Stimulated activated naive B cell treated with anti-CD40 and anti-IgM and Interleukin-4, amounts not matched to agents 10 μg/mL and 1 μg/mL and 100 μg/mL, for 72 hours (primary cell): ENCODE results near the gene COL4A3.

Experiments
- ATAC-seq, 2 donors: fragments of 150-1000 bp; cut with Tn5 transposase; replicated peaks; 2 replicates each; pipeline ENCODE4 v1.10.0; 2021; ENCODE audit warnings: moderate library complexity in 1 of 2
- DNase-seq: peaks from one replicate; pipeline ENCODE4 v3.0.0; 2021
- H3K27ac Mint-ChIP-seq: one replicate; pipeline ENCODE4 v1.8.0; 2022; ENCODE audit warnings: mild to moderate bottlenecking, mixed read lengths
- H3K27me3 Mint-ChIP-seq, 2 donors: one replicate each; pipeline ENCODE4 v1.8.0; 2022; ENCODE audit warnings: mixed read lengths in 2 of 2
- H3K36me3 Mint-ChIP-seq, 2 donors: one replicate each; pipeline ENCODE4 v1.8.0; 2022; ENCODE audit warnings: mixed read lengths in 2 of 2, mild to moderate bottlenecking in 1 of 2
- H3K4me1 Mint-ChIP-seq, 2 donors: one replicate each; pipeline ENCODE4 v1.8.0; 2022; ENCODE audit warnings: mixed read lengths in 2 of 2, mild to moderate bottlenecking in 1 of 2
- H3K4me3 Mint-ChIP-seq, 2 donors: one replicate each; pipeline ENCODE4 v1.8.0; 2022; ENCODE audit warnings: mild to moderate bottlenecking in 2 of 2, mixed read lengths in 2 of 2, moderate library complexity in 1 of 2
- H3K9me3 Mint-ChIP-seq, 2 donors: one replicate each; pipeline ENCODE4 v1.8.0; 2022; ENCODE audit warnings: mixed read lengths in 2 of 2, mild to moderate bottlenecking in 1 of 2

The COL4A3 gene

DNA sequence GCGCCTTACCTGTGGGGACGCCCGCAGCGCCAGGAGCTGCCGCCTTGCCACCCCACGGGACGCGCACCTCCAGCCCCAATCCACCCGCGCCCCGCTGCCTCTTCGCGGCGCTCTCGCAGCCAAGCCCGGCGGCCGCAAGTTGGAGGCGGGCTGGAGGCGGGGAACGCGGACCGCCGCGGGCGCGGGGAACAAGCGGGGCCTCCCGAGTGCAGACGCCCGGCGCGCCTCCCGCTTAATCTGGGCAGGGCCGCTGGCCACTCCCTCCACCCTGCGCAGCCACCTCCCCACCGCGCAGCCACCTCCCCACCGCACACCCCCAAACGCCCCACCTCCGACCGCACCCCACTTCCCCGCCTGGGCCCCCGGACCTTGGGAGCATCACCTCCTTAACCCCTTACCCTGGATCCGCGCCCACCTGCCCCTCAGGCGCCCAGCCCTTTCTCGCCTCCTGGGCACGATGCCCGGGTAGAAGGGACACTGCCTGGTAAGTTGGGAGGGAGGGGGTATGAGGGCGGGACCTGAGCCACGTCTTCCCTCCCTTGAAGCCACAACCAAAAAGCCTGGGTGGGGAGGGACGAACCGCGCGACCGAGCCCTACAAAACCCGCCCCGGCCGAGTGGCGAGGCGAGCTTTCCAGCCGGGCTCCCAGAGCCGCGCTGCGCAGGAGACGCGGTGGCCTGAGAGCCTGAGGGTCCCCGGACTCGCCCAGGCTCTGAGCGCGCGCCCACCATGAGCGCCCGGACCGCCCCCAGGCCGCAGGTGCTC lies at the start of gene COL4A3, which contains the start of gene COL4A4:
Gene COL4A3, plus strand, starts transcription at position 627 of the 765 bp plus-strand sequence. Its CDS starts 103 bp downstream, at position 730.
Gene COL4A4, minus strand, starts transcription at position 208 of the 765 bp plus-strand sequence. CDS start 16,722 bp downstream, outside the sequence.
- peak; percentile 16 for DNase-seq
- Mint-ChIP-seq H3K36me3 (peaks cover 0 to 1% of the 10 kb centered on the region in 2 donors), H3K27me3 (peaks cover 26 to 58% of the 10 kb centered on the region in 2 donors), H3K4me3 (peak within 1 kb of the TSS; percentile 84 to 86), H3K9me3 (peaks cover 8% of the 10 kb centered on the region in 2 donors), H3K4me1 (peaks cover 12 to 16% of the 10 kb centered on the region in 2 donors), H3K27ac (peak within 1 kb of the TSS; percentile 80)
- ATAC-seq: peak; percentile 67 to 75

GRCh38 chr2:227115761-227116160 lies 48.7 kb upstream of the COL4A3 start:
- H3K27ac Mint-ChIP-seq: no peak overlapping the region
- ATAC-seq: no peak
- H3K9me3 Mint-ChIP-seq: no peaks in the 10 kb centered on the region
- peaks cover 0 to 15% of the 10 kb centered on the region in 2 donors for H3K27me3 Mint-ChIP-seq
- H3K4me1 Mint-ChIP-seq: no peaks in the 10 kb centered on the region
- no peak for DNase-seq
- no peaks in the 10 kb centered on the region for H3K36me3 Mint-ChIP-seq
- H3K4me3 Mint-ChIP-seq: no peak overlapping the region

GRCh38 chr2:227117027-227117426 lies 47.4 kb upstream of the COL4A3 start:
- peaks cover 0 to 15% of the 10 kb centered on the region in 2 donors for H3K27me3 Mint-ChIP-seq
- H3K27ac Mint-ChIP-seq: no peak overlapping the region
- H3K36me3 Mint-ChIP-seq: no peaks in the 10 kb centered on the region
- ATAC-seq: peak in 1 of 2 donors; percentile 72
- no peaks in the 10 kb centered on the region for H3K4me1 Mint-ChIP-seq
- no peak overlapping the region for H3K4me3 Mint-ChIP-seq
- no peak for DNase-seq
- H3K9me3 Mint-ChIP-seq: no peaks in the 10 kb centered on the region

DNA sequence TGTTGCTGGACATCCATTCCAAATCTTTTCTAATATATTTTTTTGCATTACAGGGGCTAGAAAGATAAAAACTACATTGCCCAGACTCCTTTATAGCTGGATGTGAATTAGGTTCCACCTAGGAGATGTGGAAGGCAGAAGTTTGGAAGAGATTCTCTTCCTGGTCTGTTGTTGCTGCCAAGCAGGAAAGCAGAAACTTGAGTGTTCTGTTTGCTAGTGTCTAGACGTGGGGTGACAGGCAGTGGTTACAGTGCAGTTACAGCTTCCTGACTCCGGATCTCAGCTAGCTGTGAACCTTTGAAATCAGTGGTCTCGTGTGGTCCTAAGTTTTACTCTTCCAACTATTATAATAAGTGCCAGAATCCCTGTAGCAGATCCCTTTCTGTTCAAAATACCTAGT lies 46.6 kb upstream of the COL4A3 start:
- Mint-ChIP-seq H3K4me1 (no peaks in the 10 kb centered on the region), H3K27ac (no peak overlapping the region), H3K27me3 (peaks cover 0 to 15% of the 10 kb centered on the region in 2 donors), H3K36me3 (no peaks in the 10 kb centered on the region), H3K9me3 (no peaks in the 10 kb centered on the region), H3K4me3 (no peak overlapping the region)
- no peak for ATAC-seq
- no peak for DNase-seq

GRCh38 chr2:227118353-227118752 lies 46.1 kb upstream of the COL4A3 start:
- Mint-ChIP-seq H3K27ac (no peak overlapping the region), H3K4me1 (no peaks in the 10 kb centered on the region), H3K36me3 (no peaks in the 10 kb centered on the region), H3K27me3 (peaks cover 0 to 15% of the 10 kb centered on the region in 2 donors), H3K9me3 (no peaks in the 10 kb centered on the region), H3K4me3 (no peak overlapping the region)
- DNase-seq: no peak
- ATAC-seq: no peak

GRCh38 chr2:227123697-227124096 lies 40.7 kb upstream of the COL4A3 start:
- no peaks in the 10 kb centered on the region for H3K9me3 Mint-ChIP-seq
- no peak for DNase-seq
- H3K4me3 Mint-ChIP-seq: no peak overlapping the region
- ATAC-seq: no peak
- no peaks in the 10 kb centered on the region for H3K4me1 Mint-ChIP-seq
- H3K27ac Mint-ChIP-seq: no peak overlapping the region
- H3K36me3 Mint-ChIP-seq: no peaks in the 10 kb centered on the region
- peaks cover 10 to 11% of the 10 kb centered on the region in 2 donors for H3K27me3 Mint-ChIP-seq

GRCh38 chr2:227124811-227125210 lies 39.6 kb upstream of the COL4A3 start:
- DNase-seq (no peak), ATAC-seq (no peak)
- no peaks in the 10 kb centered on the region for H3K36me3 Mint-ChIP-seq
- H3K4me3 Mint-ChIP-seq: no peak overlapping the region
- no peak overlapping the region for H3K27ac Mint-ChIP-seq
- no peaks in the 10 kb centered on the region for H3K4me1 Mint-ChIP-seq
- peaks cover 11 to 15% of the 10 kb centered on the region in 2 donors for H3K27me3 Mint-ChIP-seq
- no peaks in the 10 kb centered on the region for H3K9me3 Mint-ChIP-seq

GRCh38 chr2:227125506-227125905 lies 38.9 kb upstream of the COL4A3 start:
- DNase-seq (no peak), ATAC-seq (no peak)
- Mint-ChIP-seq H3K4me1 (no peaks in the 10 kb centered on the region), H3K9me3 (no peaks in the 10 kb centered on the region), H3K4me3 (no peak overlapping the region), H3K36me3 (no peaks in the 10 kb centered on the region), H3K27ac (no peak overlapping the region), H3K27me3 (peaks cover 13 to 18% of the 10 kb centered on the region in 2 donors)

GRCh38 chr2:227127201-227127600 lies 37.2 kb upstream of the COL4A3 start:
- Mint-ChIP-seq H3K4me3 (no peak overlapping the region), H3K4me1 (no peaks in the 10 kb centered on the region), H3K27ac (no peak overlapping the region), H3K9me3 (no peaks in the 10 kb centered on the region), H3K27me3 (peaks cover 19 to 23% of the 10 kb centered on the region in 2 donors), H3K36me3 (no peaks in the 10 kb centered on the region)
- DNase-seq: no peak
- ATAC-seq: no peak

GRCh38 chr2:227130636-227131035 lies 33.8 kb upstream of the COL4A3 start:
- H3K27me3 Mint-ChIP-seq: peaks cover 17 to 20% of the 10 kb centered on the region in 2 donors
- ATAC-seq (no peak), DNase-seq (no peak)
- no peak overlapping the region for H3K27ac Mint-ChIP-seq
- H3K36me3 Mint-ChIP-seq: no peaks in the 10 kb centered on the region
- H3K9me3 Mint-ChIP-seq: no peaks in the 10 kb centered on the region
- H3K4me3 Mint-ChIP-seq: no peak overlapping the region
- no peaks in the 10 kb centered on the region for H3K4me1 Mint-ChIP-seq

DNA sequence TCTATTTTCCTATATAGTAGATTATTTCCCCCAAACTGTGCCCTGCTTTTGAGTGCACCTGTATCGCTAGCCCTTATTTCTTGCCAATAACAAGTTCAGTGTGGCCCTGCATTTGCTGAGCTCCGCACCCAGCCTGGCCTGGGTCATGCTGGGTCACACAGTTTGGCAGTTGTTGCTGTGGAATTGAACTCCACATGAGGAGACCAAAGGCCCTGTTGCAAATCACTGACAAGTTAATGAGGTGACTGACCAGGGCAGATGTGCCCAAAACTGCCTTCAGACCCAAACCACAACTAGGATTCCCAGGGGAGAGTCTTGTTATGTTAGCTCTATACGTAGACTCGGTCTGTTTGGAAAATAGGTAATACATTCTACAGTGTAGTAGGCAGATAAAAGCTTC lies 31.4 kb upstream of the COL4A3 start:
- Mint-ChIP-seq H3K4me1 (no peaks in the 10 kb centered on the region), H3K4me3 (no peak overlapping the region), H3K27me3 (peaks cover 16 to 22% of the 10 kb centered on the region in 2 donors), H3K36me3 (no peaks in the 10 kb centered on the region), H3K27ac (no peak overlapping the region), H3K9me3 (no peaks in the 10 kb centered on the region)
- no peak for ATAC-seq
- DNase-seq: no peak

DNA sequence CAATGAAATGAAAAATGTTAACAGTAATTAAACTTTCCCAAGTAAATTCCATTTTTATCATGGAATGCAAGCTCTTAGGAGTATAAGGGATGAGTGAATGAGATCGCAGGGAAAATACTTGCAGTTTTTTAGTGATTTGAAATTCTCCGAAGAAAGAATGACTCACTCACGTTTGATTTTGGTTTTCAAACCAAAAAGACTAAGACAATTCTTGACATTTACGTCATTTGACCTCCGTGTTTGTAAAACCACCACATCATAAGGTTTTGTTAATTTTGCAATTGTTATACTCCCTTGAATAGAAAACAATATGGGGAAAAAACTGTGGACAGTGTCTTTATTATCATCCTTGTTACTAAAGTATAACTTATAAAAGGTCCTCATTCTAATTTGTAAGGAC lies 29.8 kb upstream of the COL4A3 start:
- H3K27me3 Mint-ChIP-seq: peaks cover 13 to 20% of the 10 kb centered on the region in 2 donors
- no peak for ATAC-seq
- no peak overlapping the region for H3K27ac Mint-ChIP-seq
- H3K36me3 Mint-ChIP-seq: no peaks in the 10 kb centered on the region
- H3K4me3 Mint-ChIP-seq: no peak overlapping the region
- H3K4me1 Mint-ChIP-seq: no peaks in the 10 kb centered on the region
- H3K9me3 Mint-ChIP-seq: no peaks in the 10 kb centered on the region
- no peak for DNase-seq

DNA sequence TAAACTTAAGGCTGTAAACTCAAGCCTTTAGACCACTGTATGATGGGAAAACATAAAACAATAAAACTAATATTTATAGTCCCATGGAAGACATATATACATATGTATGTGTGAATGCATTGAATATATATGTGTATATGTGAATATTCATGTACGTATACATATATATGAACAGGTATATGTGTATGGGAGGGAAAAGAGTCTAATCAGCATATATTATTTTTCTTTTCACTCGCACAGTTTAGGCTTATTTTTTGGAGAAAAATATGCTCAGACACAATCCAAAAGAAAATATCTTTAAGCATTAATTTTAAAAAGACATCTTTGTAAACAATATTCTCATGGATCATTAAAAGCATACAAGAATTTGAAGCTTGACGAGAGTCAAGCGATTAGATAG lies 23.1 kb upstream of the COL4A3 start:
- no peaks in the 10 kb centered on the region for H3K9me3 Mint-ChIP-seq
- no peaks in the 10 kb centered on the region for H3K36me3 Mint-ChIP-seq
- DNase-seq: no peak
- no peaks in the 10 kb centered on the region for H3K4me1 Mint-ChIP-seq
- peaks cover 11 to 13% of the 10 kb centered on the region in 2 donors for H3K27me3 Mint-ChIP-seq
- ATAC-seq: no peak
- no peak overlapping the region for H3K4me3 Mint-ChIP-seq
- no peak overlapping the region for H3K27ac Mint-ChIP-seq

GRCh38 chr2:227143895-227144294 lies 20.5 kb upstream of the COL4A3 start:
- Mint-ChIP-seq H3K4me3 (no peak overlapping the region), H3K27me3 (peaks cover 7 to 16% of the 10 kb centered on the region in 2 donors), H3K4me1 (no peaks in the 10 kb centered on the region), H3K27ac (no peak overlapping the region), H3K36me3 (no peaks in the 10 kb centered on the region), H3K9me3 (peaks cover 0 to 4% of the 10 kb centered on the region in 2 donors)
- ATAC-seq (no peak), DNase-seq (no peak)

DNA sequence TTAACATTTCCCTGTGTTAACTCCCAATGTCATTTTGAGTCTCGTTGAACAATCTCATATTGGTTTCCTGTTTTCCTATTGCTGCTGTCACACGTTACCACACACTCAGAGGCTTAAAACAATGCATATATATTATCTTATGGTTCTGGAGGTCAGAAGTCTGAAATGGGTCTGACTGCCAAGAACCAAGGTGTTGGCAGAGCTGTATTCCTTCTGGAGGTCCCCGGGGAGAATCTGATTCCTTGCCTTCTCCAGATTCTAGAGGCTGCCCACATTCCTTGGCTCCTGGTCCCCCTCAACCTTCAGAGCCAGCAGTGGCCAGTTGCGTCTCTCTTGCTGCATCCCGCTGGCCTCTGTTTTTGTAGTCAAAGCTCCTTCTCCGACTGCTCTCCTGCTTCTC lies 18.0 kb upstream of the COL4A3 start:
- no peaks in the 10 kb centered on the region for H3K4me1 Mint-ChIP-seq
- H3K27ac Mint-ChIP-seq: no peak overlapping the region
- H3K27me3 Mint-ChIP-seq: peaks cover 4 to 16% of the 10 kb centered on the region in 2 donors
- DNase-seq (no peak), ATAC-seq (no peak)
- peaks cover 0 to 8% of the 10 kb centered on the region in 2 donors for H3K9me3 Mint-ChIP-seq
- H3K36me3 Mint-ChIP-seq: no peaks in the 10 kb centered on the region
- no peak overlapping the region for H3K4me3 Mint-ChIP-seq
